Heart right ventricle (tissue), 16 donors: ENCODE data around the gene EFR3B. TPM values are rescaled to one million over a fixed set of nuclear protein-coding genes. Genes with fewer than 3 reads are reported as not detected.

Experiments
- ATAC-seq, 8 donors: fragments of 200-7000 bp; cut with Tn5 transposase; one replicate each; pipeline ENCODE4 v1.9.1; 2020; ENCODE audit warnings: mild to moderate bottlenecking in 8 of 8, moderate library complexity in 8 of 8, moderate number of reproducible peaks in 1 of 8
- DNase-seq, 2 donors: peaks; one replicate each; pipeline ENCODE4 v3.0.0-alpha.2; 2020
- H3K27ac ChIP-seq, 10 donors: fragments of 200-600 bp; sonication (generic) in 2 of 10; one replicate each; pipeline versions ENCODE4 v1.5.0 to v1.8.0; 2020 to 2022; ENCODE audit warnings: mild to moderate bottlenecking in 3 of 10
- H3K27me3 ChIP-seq, 7 donors: fragments of 200-600 bp; one replicate each; pipeline ENCODE4 v1.8.0; 2021 to 2022; ENCODE audit warnings: mild to moderate bottlenecking in 2 of 7
- H3K36me3 ChIP-seq, 9 donors: fragments of 200-600 bp; sonication (generic) in 1 of 9; one replicate each; pipeline versions ENCODE4 v1.5.0 to v1.8.0; 2020 to 2022; ENCODE audit warnings: mild to moderate bottlenecking in 2 of 9
- H3K4me1 ChIP-seq, 9 donors: fragments of 200-600 bp; sonication (generic) in 1 of 9; one replicate each; pipeline versions ENCODE4 v1.5.0 to v1.8.0; 2020 to 2022; ENCODE audit warnings: mild to moderate bottlenecking in 4 of 9
- H3K4me3 ChIP-seq, 10 donors: fragments of 200-600 bp; sonication (generic) in 2 of 10; one replicate each; pipeline versions ENCODE4 v1.5.0 to v1.8.0; 2020 to 2022; ENCODE audit warnings: mild to moderate bottlenecking in 7 of 10, moderate library complexity in 2 of 10
- H3K9me3 ChIP-seq, 11 donors: fragments of 200-600 bp in 10 of 11; sonication (generic) in 2 of 11; one replicate each; pipeline versions ENCODE4 v1.5.0 to v1.8.0; 2013 to 2022; ENCODE audit warnings: mild to moderate bottlenecking in 2 of 11, control low read depth in 1 of 11, moderate library complexity in 1 of 11
- WGBS, 2 donors: extraction: QIAGEN DNeasy Blood & Tissue Kit; methylation state at CpG; one replicate each; pipeline ENCODE4 v1.1.7; 2013; ENCODE audit warnings: inconsistent platforms in 1 of 2; 5-methylcytosine and 5-hydroxymethylcytosine counted together
- intact Hi-C, 10 donors: fragments of 100-400 bp; cut with DNase I; formaldehyde crosslinking; loops; one replicate each; pipeline versions ENCODE4 v1.11.1 to v1.14.2; 2022
- polyA plus RNA-seq, 2 donors: library from polyadenylated mRNA; stranded (reverse); fragments of 200-250 nt; gene quantifications; one replicate each; pipeline ENCODE4 v1.2.3, GENCODE V29; 2013
- total RNA-seq, 10 donors: library from RNA; stranded (reverse); fragmentation: NEBNext Ultra II Directional in 3 of 10; extraction: Animal tissue kit (Norgen Biotek cat#: 25700) in 3 of 10; gene quantifications; one replicate each; pipeline versions ENCODE4 v1.2.1 to v1.2.4, GENCODE V29; 2021 to 2023
- TF ChIP-seq, protein P1 (sequence below), 9 donors: fragments of 200-600 bp; sonication (generic) in 2 of 9; IDR thresholded peaks; one replicate each; pipeline versions ENCODE4 v1.5.0 to v1.8.0; 2021 to 2022; ENCODE audit warnings: antibody characterized with exemption in 9 of 9, mild to moderate bottlenecking in 5 of 9, moderate library complexity in 1 of 9
- donor health status: Arrhythmogenic right ventricular cardiomyopathy.
- donor health status: ischemic (EF 13 %, LVEDD 7.1; RV severe dilation, severe dysfunction).
- donor health status: healthy with polysubstance abuse.
- donor health status: DM: no; HTN: yes; CAD: no.
- donor health status: DM: no; HTN: no; CAD: no.
- donor health status: ischemic (EF 25% LVEDD 6.9; RV normal size, moderate dysfunction).
- donor health status: ischemic (EF 25% LVEDD 5.7; RV mildly dilated, moderate dysfunction).
- donor health status: healthy.
- donor health status: DM: yes; HTN: yes; CAD: no.
- donor health status: Ischemic cardiomyopathy.
- donor health status: ischemic (EF 35%, LVEDD 5.7; RV mildly dilated, moderate dysfunction).
- donor health status: nonischemic (EF 11% LVEDD 7.7; RV severe dilation, severe dysfunction).
- donor health status: DM: yes; HTN: yes; CAD: no.
- donor health status: PGD.
- donor health status: ischemic (EF 29% LVEDD 5.4; RV normal size, mild dysfunction).
- donor health status: nonischemic (EF 23%, LVEDD 6.1; RV moderate dilation, normal function).

EFR3B gene
- total and polyA plus RNA-seq, 12 donors, result 0.62 to 15.2 (median 7.0) TPM

GRCh38 chr2:25030702-25031101, 11.2 kb upstream of the EFR3B start:
- intact Hi-C loops, result no loop called here
- WGBS, 2 donors, result 66 to 70% methylated on average over 2 of the region's 2 CpGs

DNA sequence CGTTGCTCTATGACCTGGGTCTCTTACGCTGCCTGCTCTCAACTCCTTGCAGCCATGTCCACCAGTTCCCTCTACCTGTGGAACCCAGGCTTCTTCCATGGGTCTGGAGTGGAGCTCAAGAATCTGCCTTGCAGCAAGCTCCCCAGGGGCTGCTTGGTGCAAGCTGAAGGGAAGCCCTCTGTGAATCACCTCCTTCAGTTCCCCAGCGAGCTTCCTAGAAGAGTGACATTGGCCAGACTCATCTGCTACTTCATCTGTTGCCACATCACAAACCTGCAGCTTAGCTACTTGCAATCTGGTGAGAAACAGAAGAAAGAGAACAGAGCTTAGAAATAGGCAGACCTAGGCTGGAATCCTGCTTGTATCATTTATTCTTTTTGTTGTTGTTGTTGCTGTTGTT, 9.8 kb upstream of the EFR3B start:
- TF ChIP-seq, protein P1, sequence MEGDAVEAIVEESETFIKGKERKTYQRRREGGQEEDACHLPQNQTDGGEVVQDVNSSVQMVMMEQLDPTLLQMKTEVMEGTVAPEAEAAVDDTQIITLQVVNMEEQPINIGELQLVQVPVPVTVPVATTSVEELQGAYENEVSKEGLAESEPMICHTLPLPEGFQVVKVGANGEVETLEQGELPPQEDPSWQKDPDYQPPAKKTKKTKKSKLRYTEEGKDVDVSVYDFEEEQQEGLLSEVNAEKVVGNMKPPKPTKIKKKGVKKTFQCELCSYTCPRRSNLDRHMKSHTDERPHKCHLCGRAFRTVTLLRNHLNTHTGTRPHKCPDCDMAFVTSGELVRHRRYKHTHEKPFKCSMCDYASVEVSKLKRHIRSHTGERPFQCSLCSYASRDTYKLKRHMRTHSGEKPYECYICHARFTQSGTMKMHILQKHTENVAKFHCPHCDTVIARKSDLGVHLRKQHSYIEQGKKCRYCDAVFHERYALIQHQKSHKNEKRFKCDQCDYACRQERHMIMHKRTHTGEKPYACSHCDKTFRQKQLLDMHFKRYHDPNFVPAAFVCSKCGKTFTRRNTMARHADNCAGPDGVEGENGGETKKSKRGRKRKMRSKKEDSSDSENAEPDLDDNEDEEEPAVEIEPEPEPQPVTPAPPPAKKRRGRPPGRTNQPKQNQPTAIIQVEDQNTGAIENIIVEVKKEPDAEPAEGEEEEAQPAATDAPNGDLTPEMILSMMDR (IDR thresholded peaks at IDR 0.05), result no peak
- no peak for ATAC-seq
- 59 to 70% methylated on average over 3 of the region's 3 CpGs for WGBS, 2 donors
- intact Hi-C loops, result no loop called here
- H3K27ac ChIP-seq, result no peak overlapping the region
- peaks cover 0 to 19% (median 0%) of the 10 kb centered on the region in 9 donors for H3K4me1 ChIP-seq
- no peak for DNase-seq
- H3K4me3 ChIP-seq, result no peak overlapping the region
- no peaks in the 10 kb centered on the region for H3K36me3 ChIP-seq
- H3K9me3 ChIP-seq, result no peaks in the 10 kb centered on the region
- no peaks in the 10 kb centered on the region for H3K27me3 ChIP-seq

More at GRCh38 chr2:25030702-25031101, 11.2 kb upstream of the EFR3B start:
- H3K4me3 ChIP-seq, result no peak overlapping the region
- TF ChIP-seq, protein P1 (IDR thresholded peaks at IDR 0.05), result no peak
- ATAC-seq, result peak in 3 of 8 donors; percentile 38 to 44 (median 42)
- no peak for DNase-seq
- H3K27me3 ChIP-seq, result no peaks in the 10 kb centered on the region
- peaks cover 0 to 19% (median 0%) of the 10 kb centered on the region in 9 donors for H3K4me1 ChIP-seq
- H3K36me3 ChIP-seq, result no peaks in the 10 kb centered on the region
- no peak overlapping the region for H3K27ac ChIP-seq
- no peaks in the 10 kb centered on the region for H3K9me3 ChIP-seq

DNA sequence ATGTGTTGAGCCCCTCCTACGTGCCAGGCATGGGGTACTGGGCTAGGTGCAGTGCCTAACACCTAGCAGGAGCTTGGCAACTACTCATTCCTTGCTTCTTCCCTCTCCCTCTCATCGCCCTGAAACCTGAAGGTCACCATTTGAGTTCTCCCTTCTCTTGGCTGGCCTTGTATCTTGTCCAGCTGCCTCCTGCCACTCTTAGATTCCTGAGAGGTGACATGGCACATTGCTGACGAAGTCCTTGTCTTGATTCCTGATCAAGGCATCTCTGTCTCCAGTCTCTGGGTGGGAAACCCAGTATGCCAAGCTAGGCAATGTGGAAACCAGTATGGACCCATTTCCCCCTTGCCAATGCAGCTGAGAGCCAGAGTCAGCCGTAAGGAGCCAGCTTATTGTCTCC, 9.0 kb upstream of the EFR3B start:
- Histone ChIP-seq H3K27me3 (no peaks in the 10 kb centered on the region), H3K36me3 (no peaks in the 10 kb centered on the region), H3K9me3 (no peaks in the 10 kb centered on the region), H3K4me1 (peaks cover 0 to 19% (median 0%) of the 10 kb centered on the region in 9 donors), H3K27ac (no peak overlapping the region), H3K4me3 (no peak overlapping the region)
- WGBS, 2 donors, result 86 to 87% methylated on average over 4 of the region's 4 CpGs
- ATAC-seq (no peak), DNase-seq (no peak)
- TF ChIP-seq, protein P1 (IDR thresholded peaks at IDR 0.05), result no peak
- intact Hi-C loops, result no loop called here

- Histone ChIP-seq H3K36me3 (no peaks in the 10 kb centered on the region), H3K4me1 (peaks cover 0 to 19% (median 0%) of the 10 kb centered on the region in 9 donors), H3K9me3 (no peaks in the 10 kb centered on the region), H3K27me3 (no peaks in the 10 kb centered on the region), H3K4me3 (no peak overlapping the region), H3K27ac (no peak overlapping the region)
- intact Hi-C loops, result no loop called here
- ATAC-seq, result no peak
- no peak for DNase-seq
- 94 to 98% methylated on average over 5 of the region's 5 CpGs for WGBS, 2 donors
- TF ChIP-seq, protein P1 (IDR thresholded peaks at IDR 0.05), result no peak
Measured at GRCh38 chr2:25034081-25034480, 7.8 kb upstream of the EFR3B start.
